ENCODE data around the gene VWA7. TPM values are rescaled to one million over a fixed set of nuclear protein-coding genes. Genes with fewer than 3 reads are reported as not detected.
A peak's percentile ranks its signal among the peaks of the same experiment; 100 is the strongest.

Gene VWA7
- total RNA-seq, 1 donor = 0.36 TPM

DNA sequence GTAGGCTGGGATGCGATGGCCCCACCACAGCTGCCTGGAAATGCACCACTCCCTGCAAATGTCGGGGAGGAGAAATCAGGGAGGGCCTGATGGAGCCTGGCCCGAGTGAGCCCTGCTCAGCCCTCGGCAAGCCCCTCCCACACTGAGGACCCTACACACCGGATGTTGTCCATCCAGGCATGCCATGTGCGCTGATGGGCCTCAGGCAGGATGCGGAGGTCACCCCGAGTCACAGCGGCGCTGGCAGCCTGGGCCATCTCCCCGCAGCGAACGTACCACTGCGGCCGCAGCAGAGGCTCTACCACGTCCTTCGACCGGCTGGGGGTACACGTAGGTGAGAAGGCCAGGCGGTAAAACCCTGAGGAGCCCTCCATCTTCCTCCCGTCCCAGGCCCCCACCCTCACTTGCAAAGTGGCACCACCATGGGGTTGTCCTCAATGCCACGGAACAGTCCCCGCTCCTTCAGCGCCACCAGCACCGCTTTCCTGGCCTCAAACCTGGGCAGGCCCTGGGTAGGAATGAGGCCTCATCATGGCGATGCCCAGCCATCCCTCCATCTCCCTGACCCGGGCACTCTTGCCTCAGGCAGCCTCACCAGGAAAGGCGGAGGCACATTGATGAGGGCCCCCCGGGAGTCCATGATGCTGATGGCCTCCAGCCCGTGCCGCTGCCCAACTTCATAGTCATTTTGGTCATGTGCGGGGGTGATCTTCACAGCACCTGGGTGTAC, 5.2 kb upstream of the VWA7 start:
- Histone ChIP-seq H3K4me3 (ENCODE audit: insufficient read depth, low read length) (no peak overlapping the region), H3K4me2 (ENCODE audit: insufficient read depth, low read length) (no peak overlapping the region), H3K79me2 (ENCODE audit: insufficient read depth, low read length) (no peaks in the 10 kb centered on the region), H3K4me1 (ENCODE audit: insufficient read depth, low read length) (peaks cover 4% of the 10 kb centered on the region), H3K27ac (ENCODE audit: low read depth, low read length) (no peak overlapping the region), H4K20me1 (ENCODE audit: insufficient read depth, low read length) (peaks cover 3% of the 10 kb centered on the region), H3K9me3 (ENCODE audit: low read depth, low read length) (no peaks in the 10 kb centered on the region), H3K27me3 (ENCODE audit: insufficient read depth, low read length) (no peaks in the 10 kb centered on the region), H2AFZ (ENCODE audit: low read length) (no peak overlapping the region), H3K36me3 (ENCODE audit: insufficient read depth, low read length) (peaks cover 68% of the 10 kb centered on the region)
- TF ChIP-seq, protein P1, sequence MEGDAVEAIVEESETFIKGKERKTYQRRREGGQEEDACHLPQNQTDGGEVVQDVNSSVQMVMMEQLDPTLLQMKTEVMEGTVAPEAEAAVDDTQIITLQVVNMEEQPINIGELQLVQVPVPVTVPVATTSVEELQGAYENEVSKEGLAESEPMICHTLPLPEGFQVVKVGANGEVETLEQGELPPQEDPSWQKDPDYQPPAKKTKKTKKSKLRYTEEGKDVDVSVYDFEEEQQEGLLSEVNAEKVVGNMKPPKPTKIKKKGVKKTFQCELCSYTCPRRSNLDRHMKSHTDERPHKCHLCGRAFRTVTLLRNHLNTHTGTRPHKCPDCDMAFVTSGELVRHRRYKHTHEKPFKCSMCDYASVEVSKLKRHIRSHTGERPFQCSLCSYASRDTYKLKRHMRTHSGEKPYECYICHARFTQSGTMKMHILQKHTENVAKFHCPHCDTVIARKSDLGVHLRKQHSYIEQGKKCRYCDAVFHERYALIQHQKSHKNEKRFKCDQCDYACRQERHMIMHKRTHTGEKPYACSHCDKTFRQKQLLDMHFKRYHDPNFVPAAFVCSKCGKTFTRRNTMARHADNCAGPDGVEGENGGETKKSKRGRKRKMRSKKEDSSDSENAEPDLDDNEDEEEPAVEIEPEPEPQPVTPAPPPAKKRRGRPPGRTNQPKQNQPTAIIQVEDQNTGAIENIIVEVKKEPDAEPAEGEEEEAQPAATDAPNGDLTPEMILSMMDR (IDR thresholded peaks at IDR 0.05; ENCODE audit: extremely low read depth, low read depth, low read length) = no peak
- DNase-seq (ENCODE audit: insufficient read length, low spot score, missing footprints) = peak; percentile 51

DNA sequence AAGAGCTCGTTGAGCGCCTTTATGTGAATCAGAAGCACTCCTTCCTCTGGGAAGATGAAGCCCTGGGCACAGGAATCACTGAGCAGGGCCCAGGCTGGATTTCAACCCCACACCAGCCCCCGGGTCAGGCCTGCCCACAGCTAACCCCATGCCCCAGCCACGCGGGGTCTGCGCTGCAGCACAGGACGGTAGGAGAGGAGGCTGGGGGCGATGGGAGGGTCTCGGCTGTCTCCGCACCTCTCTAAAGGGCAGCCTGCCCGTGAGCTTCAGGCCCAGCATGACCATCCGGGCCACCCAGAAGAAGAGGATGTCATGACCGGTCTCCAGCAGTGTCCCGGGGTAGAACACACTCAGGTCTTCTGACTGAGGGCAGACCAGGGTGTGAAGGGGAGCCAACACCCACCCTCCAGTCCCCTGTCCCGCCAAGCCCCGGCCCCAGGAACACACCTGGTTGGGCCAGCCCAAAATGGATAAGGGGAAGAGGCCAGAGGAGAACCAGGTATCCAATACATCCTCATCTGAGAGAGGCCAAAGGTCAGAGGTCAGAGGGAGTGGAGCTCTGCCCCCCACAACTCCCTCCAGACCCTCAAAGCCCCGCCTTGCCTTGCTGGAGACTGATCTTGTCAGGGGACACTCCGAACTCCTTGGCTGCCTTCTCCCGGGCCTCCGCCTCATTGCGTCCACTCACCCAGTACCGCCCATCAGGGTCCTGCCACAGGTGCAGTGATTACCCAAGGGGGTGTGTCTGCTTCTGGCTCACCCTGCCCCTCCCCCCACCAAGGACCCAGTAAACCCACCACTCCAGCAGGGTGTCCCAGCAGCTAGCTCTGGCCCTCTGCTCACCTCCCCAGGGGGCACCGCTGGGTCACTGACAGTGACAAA, 4.4 kb upstream of the VWA7 start:
- H4K20me1 ChIP-seq (ENCODE audit: insufficient read depth, low read length) = peaks cover 3% of the 10 kb centered on the region
- peak; percentile 63 for DNase-seq (ENCODE audit: insufficient read length, low spot score, missing footprints)
- TF ChIP-seq, protein P1 (IDR thresholded peaks at IDR 0.05; ENCODE audit: extremely low read depth, low read depth, low read length) = no peak

DNA sequence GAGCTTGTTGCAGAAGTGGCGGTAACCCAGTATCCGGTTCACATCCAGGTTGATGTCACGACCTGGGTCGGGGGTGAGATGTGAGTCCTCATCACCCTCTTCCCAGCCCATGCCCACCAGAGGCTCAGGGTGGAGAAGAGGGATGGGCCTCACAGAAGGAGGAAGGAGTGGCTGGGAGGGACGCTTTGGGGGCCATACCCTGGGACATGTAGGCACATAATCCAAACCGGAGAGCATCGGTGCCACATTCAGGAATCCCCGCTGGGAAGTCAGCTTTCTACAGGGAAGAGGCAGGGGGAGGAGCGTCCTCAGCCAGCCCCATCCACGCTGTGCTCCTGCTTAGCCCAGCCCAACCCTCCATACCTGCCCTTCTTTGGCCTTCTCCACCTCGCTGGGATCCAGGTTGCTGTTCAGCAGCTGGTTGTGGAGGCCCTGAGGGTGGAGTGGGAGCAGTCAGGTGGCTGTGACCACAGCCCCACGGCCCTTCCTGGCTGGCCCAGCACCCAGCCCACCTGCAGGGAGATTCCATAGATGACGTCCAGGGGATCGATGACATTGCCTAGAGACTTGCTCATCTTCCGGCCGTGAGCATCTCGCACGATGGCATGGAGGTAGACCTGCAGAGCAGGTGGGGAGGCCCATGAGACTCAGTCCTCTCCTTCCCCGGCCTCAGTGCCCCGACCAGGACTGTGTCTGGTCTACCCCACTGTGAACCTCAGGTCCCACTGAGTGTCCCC, 3.5 kb upstream of the VWA7 start:
- Histone ChIP-seq H4K20me1 (ENCODE audit: insufficient read depth, low read length) (peaks cover 3% of the 10 kb centered on the region), H3K36me3 (ENCODE audit: insufficient read depth, low read length) (peaks cover 59% of the 10 kb centered on the region), H2AFZ (ENCODE audit: low read length) (no peak overlapping the region), H3K9me3 (ENCODE audit: low read depth, low read length) (no peaks in the 10 kb centered on the region), H3K79me2 (ENCODE audit: insufficient read depth, low read length) (no peaks in the 10 kb centered on the region), H3K4me1 (ENCODE audit: insufficient read depth, low read length) (peaks cover 12% of the 10 kb centered on the region), H3K4me2 (ENCODE audit: insufficient read depth, low read length) (no peak overlapping the region), H3K27ac (ENCODE audit: low read depth, low read length) (no peak overlapping the region), H3K4me3 (ENCODE audit: insufficient read depth, low read length) (no peak overlapping the region), H3K27me3 (ENCODE audit: insufficient read depth, low read length) (no peaks in the 10 kb centered on the region)
- TF ChIP-seq, protein P1 (IDR thresholded peaks at IDR 0.05; ENCODE audit: extremely low read depth, low read depth, low read length) = no peak
- DNase-seq (ENCODE audit: insufficient read length, low spot score, missing footprints) = peak; percentile 55

More for the DNA sequence above, 4.4 kb upstream of the VWA7 start:
- H2AFZ ChIP-seq (ENCODE audit: low read length) = no peak overlapping the region
- no peak overlapping the region for H3K4me2 ChIP-seq (ENCODE audit: insufficient read depth, low read length)
- H3K27me3 ChIP-seq (ENCODE audit: insufficient read depth, low read length) = no peaks in the 10 kb centered on the region
- no peak overlapping the region for H3K27ac ChIP-seq (ENCODE audit: low read depth, low read length)
- H3K79me2 ChIP-seq (ENCODE audit: insufficient read depth, low read length) = no peaks in the 10 kb centered on the region
- H3K4me1 ChIP-seq (ENCODE audit: insufficient read depth, low read length) = peaks cover 12% of the 10 kb centered on the region
- no peaks in the 10 kb centered on the region for H3K9me3 ChIP-seq (ENCODE audit: low read depth, low read length)
- H3K4me3 ChIP-seq (ENCODE audit: insufficient read depth, low read length) = no peak overlapping the region
- H3K36me3 ChIP-seq (ENCODE audit: insufficient read depth, low read length) = peaks cover 60% of the 10 kb centered on the region

All from osteoblast (primary cell).